GM12801 (cell line): ENCODE data around the gene FGD1.

Experiments used
- CTCF ChIP-seq: IDR thresholded peaks from one replicate; pipeline ENCODE4 v1.5.1; 2011; ENCODE audit warnings: control low read depth; ENCODE audit not compliant: insufficient read length; ENCODE audit errors: extremely low read depth

Gene FGD1

GRCh38 chrX:54447461-54447860, 48.6 kb downstream of the FGD1 start:
- no peak for TF ChIP-seq CTCF

DNA sequence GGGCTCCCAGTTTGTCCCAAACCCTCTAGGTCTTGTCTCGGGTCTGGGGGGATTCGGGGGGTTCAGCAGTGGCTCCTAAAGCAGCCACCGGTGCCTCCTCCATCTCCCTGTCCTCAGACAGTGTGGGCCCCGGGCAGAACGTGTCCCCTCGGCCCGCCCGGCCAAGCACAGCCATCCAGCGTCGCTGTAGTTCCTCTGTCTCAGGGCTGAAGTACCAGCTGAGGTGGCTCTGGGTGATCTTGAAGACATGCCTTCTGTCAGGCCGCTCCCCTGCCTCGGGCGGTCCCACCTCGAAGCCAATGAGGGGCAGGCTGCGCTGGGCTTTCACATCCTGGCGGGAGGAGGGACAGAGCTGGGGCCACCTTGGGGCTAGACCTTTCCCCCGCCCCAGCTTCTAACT, 50.0 kb downstream of the FGD1 start:
- no peak for TF ChIP-seq CTCF

DNA sequence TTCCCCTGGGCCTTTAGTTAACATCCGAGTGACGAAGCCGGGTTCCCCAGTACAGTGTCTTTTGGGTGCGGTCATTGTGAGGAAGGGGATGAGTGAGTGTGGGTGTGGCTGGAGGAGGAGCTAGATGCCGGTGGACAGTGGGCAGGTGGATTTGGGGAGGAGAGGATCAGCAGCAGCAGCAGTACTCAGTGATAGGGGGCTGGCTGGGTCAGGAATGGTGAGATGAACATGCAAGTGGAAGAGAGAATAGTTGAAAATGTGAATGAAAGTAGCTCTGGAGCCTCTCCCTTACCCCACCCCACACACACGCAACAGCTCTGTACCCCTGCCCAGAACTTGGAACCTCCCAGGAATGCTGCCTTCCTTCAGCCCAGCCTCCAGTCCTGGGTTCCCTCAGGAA, 51.3 kb downstream of the FGD1 start:
- no peak for TF ChIP-seq CTCF

DNA sequence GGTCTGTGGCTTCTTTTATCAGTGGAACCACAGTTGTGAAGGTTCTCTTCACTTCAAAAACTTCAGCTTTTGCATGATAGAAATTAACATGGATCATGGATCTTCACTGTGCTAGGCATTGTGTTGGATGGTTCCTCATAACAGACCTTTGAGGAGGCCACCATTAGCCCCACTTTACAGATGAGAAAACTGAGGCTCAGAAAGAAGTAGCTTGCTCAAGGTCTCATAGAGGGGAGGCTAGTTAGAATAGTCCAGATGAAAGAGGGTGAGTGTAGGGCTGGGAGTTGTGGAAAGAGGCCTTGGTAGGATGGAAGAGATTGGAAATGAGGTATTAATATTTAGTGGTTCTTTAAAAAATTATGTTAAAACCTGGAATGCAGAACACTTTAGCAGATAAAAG, 53.2 kb downstream of the FGD1 start:
- no peak for TF ChIP-seq CTCF

- no peak for TF ChIP-seq CTCF
Observed at GRCh38 chrX:54439960-54440871, 55.8 kb downstream of the FGD1 start, which contains the start of gene TSR2. TSR2 (plus strand) TSS chrX:54440404; CDS start chrX:54440422, 18 bp downstream.

DNA sequence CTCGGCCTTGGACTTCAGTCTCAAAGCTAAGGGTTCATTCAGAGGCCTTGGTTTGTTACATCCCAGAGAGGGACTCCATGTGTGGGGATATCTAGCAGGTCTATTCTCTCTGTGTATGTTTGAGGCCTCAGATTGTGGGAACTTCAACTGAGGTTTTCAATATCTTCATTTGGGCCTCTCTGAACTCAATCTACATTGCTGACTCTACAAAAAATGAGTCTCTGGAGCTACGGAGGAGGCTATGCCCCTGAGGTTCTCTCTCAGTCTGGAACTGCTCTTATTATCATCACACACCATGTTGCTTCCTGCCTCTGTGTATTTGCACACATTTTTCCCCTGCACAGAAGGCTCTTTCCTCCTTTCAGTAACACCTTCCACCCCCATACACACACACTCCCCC, 60.9 kb downstream of the FGD1 start:
- TF ChIP-seq CTCF = no peak

DNA sequence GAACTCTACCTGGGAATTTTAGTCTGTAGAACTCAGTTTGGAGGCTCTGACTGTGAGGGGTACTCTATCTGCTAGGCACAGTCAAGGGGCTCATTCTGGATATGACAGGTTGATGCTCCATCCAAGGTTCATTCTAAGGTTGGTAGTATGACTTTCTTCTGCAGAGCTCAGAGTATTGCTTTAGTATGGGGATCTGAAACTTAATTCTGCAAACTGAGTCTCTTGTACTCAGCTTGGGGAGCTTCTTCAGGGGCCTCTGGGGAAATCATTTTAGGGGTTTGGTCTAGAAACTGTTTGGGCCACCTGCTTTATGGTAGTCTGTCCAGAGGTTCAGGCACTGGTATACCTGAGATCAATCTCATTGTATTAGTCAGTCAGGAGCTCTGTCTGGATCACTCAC, 65.5 kb downstream of the FGD1 start:
- no peak for TF ChIP-seq CTCF
